Heart left ventricle (tissue), 16 donors: ENCODE results near the gene SEC63. TPM values are rescaled to one million over a fixed set of nuclear protein-coding genes. Genes with fewer than 3 reads are reported as not detected.

Experiments
- ATAC-seq, 4 donors: fragments of 200-7000 bp; cut with Tn5 transposase; one replicate each; pipeline ENCODE4 v1.9.1; 2020 to 2022; ENCODE audit warnings: moderate library complexity in 4 of 4, mild to moderate bottlenecking in 3 of 4, moderate number of reproducible peaks in 1 of 4
- DNase-seq, 5 donors: peaks; one replicate each; pipeline ENCODE4 v3.0.0-alpha.2; 2020
- H3K27ac ChIP-seq, 12 donors: fragments of 200-600 bp; sonication (generic) in 4 of 12; one replicate each; pipeline versions ENCODE4 v1.5.0 to v1.8.0; 2016 to 2022; ENCODE audit warnings: mild to moderate bottlenecking in 2 of 12
- H3K27me3 ChIP-seq, 9 donors: fragments of 200-600 bp; sonication (generic) in 2 of 9; one replicate each; pipeline versions ENCODE4 v1.5.1 to v1.8.0; 2016 to 2022; ENCODE audit warnings: mild to moderate bottlenecking in 3 of 9
- H3K36me3 ChIP-seq, 9 donors: fragments of 200-600 bp; sonication (generic) in 2 of 9; one replicate each; pipeline versions ENCODE4 v1.5.0 to v1.8.0; 2018 to 2022; ENCODE audit warnings: mild to moderate bottlenecking in 2 of 9
- H3K4me1 ChIP-seq, 12 donors: fragments of 200-600 bp; sonication (generic) in 4 of 12; one replicate each; pipeline versions ENCODE4 v1.5.0 to v1.8.0; 2016 to 2022; ENCODE audit warnings: mild to moderate bottlenecking in 3 of 12
- H3K4me3 ChIP-seq, 12 donors: fragments of 200-600 bp; sonication (generic) in 4 of 12; one replicate each; pipeline versions ENCODE4 v1.5.0 to v1.8.0; 2017 to 2022; ENCODE audit warnings: mild to moderate bottlenecking in 9 of 12, moderate library complexity in 4 of 12
- H3K9me3 ChIP-seq, 12 donors: fragments of 200-600 bp; sonication (generic) in 4 of 12; one replicate each; pipeline versions ENCODE4 v1.5.0 to v1.8.0; 2016 to 2022; ENCODE audit warnings: mild to moderate bottlenecking in 1 of 12
- POLR2A ChIP-seq, 2 donors: fragments of 450-650 bp; IDR thresholded peaks; one replicate each; pipeline ENCODE4 v1.6.1; 2017; ENCODE audit warnings: antibody characterized with exemption in 2 of 2, mild to moderate bottlenecking in 2 of 2, moderate library complexity in 2 of 2
- WGBS, 4 donors: extraction: QIAGEN DNeasy Blood & Tissue Kit in 2 of 4; methylation state at CpG; one replicate each; pipeline versions ENCODE4 v1.1.5 to v1.1.7; 2013 to 2018; 5-methylcytosine and 5-hydroxymethylcytosine counted together
- intact Hi-C, 10 donors: fragments of 100-400 bp; cut with DNase I; formaldehyde crosslinking; loops; one replicate each; pipeline versions ENCODE4 v1.11.1 to v1.14.2; 2022
- polyA plus RNA-seq, 2 donors: library from polyadenylated mRNA; stranded (reverse); fragments of 200-250 nt; gene quantifications; one replicate each; pipeline ENCODE4 v1.2.3, GENCODE V29; 2013
- total RNA-seq, 9 donors: library from RNA; depleted of rRNA in 2 of 9; stranded (reverse); fragments of >200 nt in 2 of 9; fragmentation: NEBNext Ultra II Directional in 3 of 9; extraction: Animal tissue kit (Norgen Biotek cat#: 25700) in 3 of 9; gene quantifications; one replicate each; pipeline versions ENCODE4 v1.1.0 to v1.2.4, GENCODE V29; 2016 to 2023
- TF ChIP-seq, protein P1 (sequence below), 12 donors: fragments of 200-600 bp; sonication (generic) in 4 of 12; IDR thresholded peaks; one replicate each; pipeline versions ENCODE4 v1.5.0 to v1.8.0; 2018 to 2022; ENCODE audit warnings: antibody characterized with exemption in 12 of 12, mild to moderate bottlenecking in 5 of 12
- donor health status: ischemic (EF 13 %, LVEDD 7.1; RV severe dilation, severe dysfunction).
- donor health status: healthy with polysubstance abuse.
- donor health status: DM: no; HTN: yes; CAD: no.
- donor health status: DM: no; HTN: no; CAD: no.
- donor health status: ischemic (EF 25% LVEDD 6.9; RV normal size, moderate dysfunction).
- donor health status: ischemic (EF 25% LVEDD 5.7; RV mildly dilated, moderate dysfunction).
- donor health status: healthy.
- donor health status: DM: yes; HTN: yes; CAD: no.
- donor health status: ischemic (EF 35%, LVEDD 5.7; RV mildly dilated, moderate dysfunction).
- donor health status: nonischemic (EF 11% LVEDD 7.7; RV severe dilation, severe dysfunction).
- donor health status: DM: yes; HTN: yes; CAD: no.
- donor health status: PGD.
- donor health status: ischemic (EF 29% LVEDD 5.4; RV normal size, mild dysfunction).
- donor health status: nonischemic (EF 23%, LVEDD 6.1; RV moderate dilation, normal function).

Gene SEC63
- total and polyA plus RNA-seq, 11 donors: 15.3 to 64.9 (median 52.5) TPM

GRCh38 chr6:107823047-107823557 lies 134.9 kb downstream of the SEC63 start:
- TF ChIP-seq POLR2A (IDR thresholded peaks at IDR 0.05): no peak
- TF ChIP-seq, protein P1, sequence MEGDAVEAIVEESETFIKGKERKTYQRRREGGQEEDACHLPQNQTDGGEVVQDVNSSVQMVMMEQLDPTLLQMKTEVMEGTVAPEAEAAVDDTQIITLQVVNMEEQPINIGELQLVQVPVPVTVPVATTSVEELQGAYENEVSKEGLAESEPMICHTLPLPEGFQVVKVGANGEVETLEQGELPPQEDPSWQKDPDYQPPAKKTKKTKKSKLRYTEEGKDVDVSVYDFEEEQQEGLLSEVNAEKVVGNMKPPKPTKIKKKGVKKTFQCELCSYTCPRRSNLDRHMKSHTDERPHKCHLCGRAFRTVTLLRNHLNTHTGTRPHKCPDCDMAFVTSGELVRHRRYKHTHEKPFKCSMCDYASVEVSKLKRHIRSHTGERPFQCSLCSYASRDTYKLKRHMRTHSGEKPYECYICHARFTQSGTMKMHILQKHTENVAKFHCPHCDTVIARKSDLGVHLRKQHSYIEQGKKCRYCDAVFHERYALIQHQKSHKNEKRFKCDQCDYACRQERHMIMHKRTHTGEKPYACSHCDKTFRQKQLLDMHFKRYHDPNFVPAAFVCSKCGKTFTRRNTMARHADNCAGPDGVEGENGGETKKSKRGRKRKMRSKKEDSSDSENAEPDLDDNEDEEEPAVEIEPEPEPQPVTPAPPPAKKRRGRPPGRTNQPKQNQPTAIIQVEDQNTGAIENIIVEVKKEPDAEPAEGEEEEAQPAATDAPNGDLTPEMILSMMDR (IDR thresholded peaks at IDR 0.05): no peak
- Histone ChIP-seq H3K36me3 (no peaks in the 10 kb centered on the region), H3K27me3 (peaks cover 0 to 36% (median 0%) of the 10 kb centered on the region in 9 donors), H3K9me3 (no peaks in the 10 kb centered on the region), H3K27ac (peak overlapping the region in 1 of 12 donors; percentile 77), H3K4me1 (peaks cover 0 to 32% (median 2%) of the 10 kb centered on the region in 12 donors), H3K4me3 (peak overlapping the region in 1 of 12 donors; percentile 44)
- WGBS, 4 donors: 75 to 80% (median 78%) methylated on average over 8 of the region's 8 CpGs
- no peak for DNase-seq
- ATAC-seq: no peak
- intact Hi-C loops: no loop called here

DNA sequence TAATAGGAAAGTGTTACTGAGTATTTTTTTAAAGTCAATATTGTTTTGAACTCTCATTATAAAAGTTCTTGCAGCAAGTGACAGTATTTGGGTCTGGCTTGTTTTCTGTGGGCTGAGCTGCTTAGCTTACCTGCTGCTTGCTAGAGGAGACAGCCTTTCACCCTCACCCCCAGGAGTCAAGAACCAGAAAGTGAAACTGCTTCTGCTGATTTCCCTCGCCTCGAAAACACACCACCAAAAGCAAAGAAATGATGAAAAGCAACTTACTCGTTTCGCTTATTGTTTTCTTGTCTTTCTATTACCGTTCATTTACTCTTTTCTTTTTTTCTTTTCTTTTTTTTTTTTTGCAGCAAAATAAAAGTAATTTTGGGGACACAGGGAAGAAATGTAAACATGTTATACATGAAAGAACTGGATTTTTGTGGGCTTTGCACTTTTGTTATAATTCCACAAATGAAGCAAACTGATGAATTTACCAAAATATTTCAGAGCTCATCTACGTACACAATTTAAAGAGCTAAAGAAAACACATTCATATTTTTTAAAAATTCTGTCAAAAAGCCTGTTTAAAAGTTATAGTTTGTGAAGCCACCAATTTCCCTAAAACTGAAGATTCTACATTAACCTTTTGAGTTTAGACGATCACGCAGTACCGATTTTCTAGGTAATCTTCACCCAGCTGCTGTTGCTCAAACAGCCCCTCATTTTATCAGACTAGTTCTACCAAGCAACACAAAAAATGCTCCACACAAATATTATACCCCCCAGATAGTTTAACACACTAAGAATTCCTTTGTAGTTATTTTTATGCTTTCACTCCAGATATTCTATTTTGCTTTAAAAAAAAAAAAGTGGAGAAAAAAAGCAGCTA lies 135.6 kb downstream of the SEC63 start:
- no peaks in the 10 kb centered on the region for H3K36me3 ChIP-seq
- H3K27me3 ChIP-seq: peaks cover 0 to 36% (median 0%) of the 10 kb centered on the region in 9 donors
- H3K4me1 ChIP-seq: peaks cover 0 to 32% (median 2%) of the 10 kb centered on the region in 12 donors
- DNase-seq (no peak), ATAC-seq (no peak)
- 76 to 85% (median 79%) methylated on average over 9 of the region's 9 CpGs for WGBS, 4 donors
- H3K9me3 ChIP-seq: no peaks in the 10 kb centered on the region
- H3K4me3 ChIP-seq: peak overlapping the region in 1 of 12 donors; percentile 44
- TF ChIP-seq POLR2A (IDR thresholded peaks at IDR 0.05): no peak
- TF ChIP-seq, protein P1 (IDR thresholded peaks at IDR 0.05): no peak
- intact Hi-C loops: no loop called here
- H3K27ac ChIP-seq: peak overlapping the region in 1 of 12 donors; percentile 77

GRCh38 chr6:107821591-107821990 lies 136.4 kb downstream of the SEC63 start:
- H3K9me3 ChIP-seq: no peaks in the 10 kb centered on the region
- H3K27me3 ChIP-seq: peaks cover 0 to 36% (median 0%) of the 10 kb centered on the region in 9 donors
- WGBS, 4 donors: 84 to 97% (median 86%) methylated on average over 5 of the region's 5 CpGs
- DNase-seq (no peak), ATAC-seq (no peak)
- no peak overlapping the region for H3K4me3 ChIP-seq
- H3K4me1 ChIP-seq: peaks cover 0 to 32% (median 2%) of the 10 kb centered on the region in 12 donors
- TF ChIP-seq POLR2A (IDR thresholded peaks at IDR 0.05): no peak
- TF ChIP-seq, protein P1 (IDR thresholded peaks at IDR 0.05): no peak
- no peaks in the 10 kb centered on the region for H3K36me3 ChIP-seq
- intact Hi-C loops: no loop called here
- H3K27ac ChIP-seq: no peak overlapping the region
